Right cardiac atrium (tissue), 5 donors: ENCODE results near the gene DNAH17. TPM values are rescaled to one million over a fixed set of nuclear protein-coding genes. Genes with fewer than 3 reads are reported as not detected.

Source experiments
- ATAC-seq, 2 donors: fragments of 200-7000 bp; cut with Tn5 transposase; one replicate each; pipeline versions ENCODE4 v1.8.0 to v1.9.1; 2020; ENCODE audit warnings: moderate library complexity in 2 of 2, mild to moderate bottlenecking in 1 of 2
- DNase-seq, 3 donors: peaks; one replicate each; pipeline ENCODE4 v3.0.0-alpha.2; 2020
- H3K27ac ChIP-seq: one replicate; pipeline ENCODE4 v1.5.1; 2013; ENCODE audit warnings: mild to moderate bottlenecking, low read length, control low read depth, moderate library complexity
- H3K27me3 ChIP-seq: one replicate; pipeline ENCODE4 v1.6.1; 2013; ENCODE audit not compliant: control insufficient read depth, insufficient read depth
- H3K4me1 ChIP-seq: one replicate; pipeline ENCODE4 v1.6.1; 2013; ENCODE audit warnings: low read length; ENCODE audit not compliant: control insufficient read depth, insufficient read depth
- H3K4me3 ChIP-seq: one replicate; pipeline ENCODE4 v1.5.1; 2013; ENCODE audit warnings: low read length, control low read depth
- H3K9me3 ChIP-seq: one replicate; pipeline ENCODE4 v1.6.1; 2013; ENCODE audit warnings: low read length; ENCODE audit not compliant: control insufficient read depth
- WGBS: extraction: QIAGEN DNeasy Blood & Tissue Kit; methylation state at CpG from one replicate; pipeline ENCODE4 v1.1.7; 2013; 5-methylcytosine and 5-hydroxymethylcytosine counted together
- intact Hi-C, 4 donors: fragments of 100-400 bp; cut with DNase I; formaldehyde crosslinking; loops; one replicate each; pipeline versions ENCODE4 v1.11.0 to v1.14.0; 2022 to 2023
- polyA plus RNA-seq: library from polyadenylated mRNA; stranded (reverse); fragments of 200-250 nt; gene quantifications from one replicate; pipeline ENCODE4 v1.2.3, GENCODE V29; 2013
- total RNA-seq, 4 donors: library from RNA; stranded (reverse); fragmentation: NEBNext Ultra II Directional; extraction: Animal tissue kit (Norgen Biotek cat#: 25700); gene quantifications; one replicate each; pipeline ENCODE4 v1.2.1, GENCODE V29; 2021
- donor health status: healthy with polysubstance abuse.
- donor health status: DM: no; HTN: yes; CAD: no.
- donor health status: DM: no; HTN: no; CAD: no.
- donor health status: DM: no; HTN: yes; CAD: no; lungs with severe emphysema.
- donor health status: DM: yes; HTN: yes; CAD: no.

The DNAH17 gene
- total and polyA plus RNA-seq, 5 donors, result 0.06 to 0.28 (median 0.19) TPM; not detected in 1

- WGBS, result 89% methylated on average over 11 of the region's 11 CpGs
- DNase-seq (peak in 1 of 3 donors; percentile 30), ATAC-seq (no peak)
- Histone ChIP-seq H3K27me3 (no peaks in the 10 kb centered on the region), H3K4me3 (no peak overlapping the region), H3K9me3 (no peaks in the 10 kb centered on the region), H3K4me1 (peaks cover 4% of the 10 kb centered on the region), H3K27ac (no peak overlapping the region)
- intact Hi-C loops, result no loop called here
These were observed 37.4 kb downstream of the DNAH17 start for GRCh38 chr17:78539781-78540180.

GRCh38 chr17:78538033-78538776 is 39.0 kb downstream of the DNAH17 start:
- DNase-seq (peak in 1 of 3 donors; percentile 4), ATAC-seq (no peak)
- no peak overlapping the region for H3K4me3 ChIP-seq
- no peak overlapping the region for H3K27ac ChIP-seq
- no peaks in the 10 kb centered on the region for H3K27me3 ChIP-seq
- H3K4me1 ChIP-seq, result peaks cover 4% of the 10 kb centered on the region
- H3K9me3 ChIP-seq, result no peaks in the 10 kb centered on the region
- intact Hi-C loops, result no loop called here
- WGBS, result 84% methylated on average over 10 of the region's 10 CpGs

GRCh38 chr17:78537217-78537860 is 39.9 kb downstream of the DNAH17 start:
- Histone ChIP-seq H3K9me3 (no peaks in the 10 kb centered on the region), H3K27me3 (no peaks in the 10 kb centered on the region), H3K27ac (no peak overlapping the region), H3K4me1 (peaks cover 4% of the 10 kb centered on the region), H3K4me3 (no peak overlapping the region)
- no peak for ATAC-seq
- peak in 1 of 3 donors; percentile 30 for DNase-seq
- intact Hi-C loops, result no loop called here
- WGBS, result 94% methylated on average over 20 of the region's 20 CpGs

GRCh38 chr17:78535273-78536197 is 41.7 kb downstream of the DNAH17 start:
- DNase-seq, result peak in 1 of 3 donors; percentile 14
- intact Hi-C loops, result no loop called here
- Histone ChIP-seq H3K4me1 (peaks cover 4% of the 10 kb centered on the region), H3K4me3 (no peak overlapping the region), H3K9me3 (no peaks in the 10 kb centered on the region), H3K27ac (no peak overlapping the region), H3K27me3 (no peaks in the 10 kb centered on the region)
- ATAC-seq, result no peak
- WGBS, result 66% methylated on average over 19 of the region's 19 CpGs

GRCh38 chr17:78534492-78535272 is 42.5 kb downstream of the DNAH17 start:
- no peaks in the 10 kb centered on the region for H3K27me3 ChIP-seq
- H3K27ac ChIP-seq, result no peak overlapping the region
- H3K4me3 ChIP-seq, result no peak overlapping the region
- peaks cover 4% of the 10 kb centered on the region for H3K4me1 ChIP-seq
- 61% methylated on average over 6 of the region's 6 CpGs for WGBS
- H3K9me3 ChIP-seq, result no peaks in the 10 kb centered on the region
- intact Hi-C loops, result no loop called here
- DNase-seq (peak in 1 of 3 donors; percentile 67), ATAC-seq (peak; percentile 67)

GRCh38 chr17:78532922-78533640 is 44.1 kb downstream of the DNAH17 start:
- H3K27ac ChIP-seq, result no peak overlapping the region
- 88% methylated on average over 19 of the region's 19 CpGs for WGBS
- no peaks in the 10 kb centered on the region for H3K9me3 ChIP-seq
- peak in 1 of 3 donors; percentile 13 for DNase-seq
- peaks cover 4% of the 10 kb centered on the region for H3K4me1 ChIP-seq
- no peaks in the 10 kb centered on the region for H3K27me3 ChIP-seq
- intact Hi-C loops, result no loop called here
- no peak for ATAC-seq
- no peak overlapping the region for H3K4me3 ChIP-seq

- intact Hi-C loops, result no loop called here
- 88% methylated on average over 5 of the region's 5 CpGs for WGBS
These were observed 44.9 kb downstream of the DNAH17 start for GRCh38 chr17:78532311-78532710.

GRCh38 chr17:78530675-78531074 is 46.5 kb downstream of the DNAH17 start:
- ATAC-seq (no peak), DNase-seq (no peak)
- H3K27ac ChIP-seq, result no peak overlapping the region
- no peaks in the 10 kb centered on the region for H3K9me3 ChIP-seq
- 72% methylated on average over 2 of the region's 2 CpGs for WGBS
- intact Hi-C loops, result no loop called here
- no peak overlapping the region for H3K4me3 ChIP-seq
- peaks cover 4% of the 10 kb centered on the region for H3K4me1 ChIP-seq
- H3K27me3 ChIP-seq, result no peaks in the 10 kb centered on the region

More at GRCh38 chr17:78532311-78532710, 44.9 kb downstream of the DNAH17 start:
- Histone ChIP-seq H3K27me3 (no peaks in the 10 kb centered on the region), H3K9me3 (no peaks in the 10 kb centered on the region), H3K4me1 (peaks cover 4% of the 10 kb centered on the region), H3K4me3 (no peak overlapping the region), H3K27ac (no peak overlapping the region)
- DNase-seq (peak in 1 of 3 donors; percentile 16), ATAC-seq (no peak)

- peak in 1 of 3 donors; percentile 43 for DNase-seq
- WGBS, result 92% methylated on average over 29 of the region's 29 CpGs
- intact Hi-C loops, result no loop called here
- Histone ChIP-seq H3K4me3 (no peak overlapping the region), H3K4me1 (peaks cover under 1% of the 10 kb centered on the region), H3K27me3 (no peaks in the 10 kb centered on the region), H3K9me3 (no peaks in the 10 kb centered on the region), H3K27ac (no peak overlapping the region)
- no peak for ATAC-seq
These were observed 47.1 kb downstream of the DNAH17 start for GRCh38 chr17:78529871-78530670.
